ENCODE results near the gene C12orf56. TPM values are rescaled to one million over a fixed set of nuclear protein-coding genes. Genes with fewer than 3 reads are reported as not detected.

Gene C12orf56
- total RNA-seq, 1 experiment from 2014 or later: not detected

- H3K27me3 ChIP-seq (ENCODE audit: insufficient read depth, low read depth): no peaks in the 10 kb centered on the region
- BruUV-seq (replicated peaks): no TSS peak
- no peak for DNase-seq
- no peaks in the 10 kb centered on the region for H3K9me2 ChIP-seq (ENCODE audit: insufficient read depth)
- ChIA-PET CTCF (interaction anchor here (1.0 kb wide), 2 partner anchors 263 to 410 kb away, joined by 3 to 4 read pairs; no protein-coding TSS in a partner anchor), POLR2A (ENCODE audit: unreplicated experiment) (no interaction called here)
- TF ChIP-seq, protein P1, sequence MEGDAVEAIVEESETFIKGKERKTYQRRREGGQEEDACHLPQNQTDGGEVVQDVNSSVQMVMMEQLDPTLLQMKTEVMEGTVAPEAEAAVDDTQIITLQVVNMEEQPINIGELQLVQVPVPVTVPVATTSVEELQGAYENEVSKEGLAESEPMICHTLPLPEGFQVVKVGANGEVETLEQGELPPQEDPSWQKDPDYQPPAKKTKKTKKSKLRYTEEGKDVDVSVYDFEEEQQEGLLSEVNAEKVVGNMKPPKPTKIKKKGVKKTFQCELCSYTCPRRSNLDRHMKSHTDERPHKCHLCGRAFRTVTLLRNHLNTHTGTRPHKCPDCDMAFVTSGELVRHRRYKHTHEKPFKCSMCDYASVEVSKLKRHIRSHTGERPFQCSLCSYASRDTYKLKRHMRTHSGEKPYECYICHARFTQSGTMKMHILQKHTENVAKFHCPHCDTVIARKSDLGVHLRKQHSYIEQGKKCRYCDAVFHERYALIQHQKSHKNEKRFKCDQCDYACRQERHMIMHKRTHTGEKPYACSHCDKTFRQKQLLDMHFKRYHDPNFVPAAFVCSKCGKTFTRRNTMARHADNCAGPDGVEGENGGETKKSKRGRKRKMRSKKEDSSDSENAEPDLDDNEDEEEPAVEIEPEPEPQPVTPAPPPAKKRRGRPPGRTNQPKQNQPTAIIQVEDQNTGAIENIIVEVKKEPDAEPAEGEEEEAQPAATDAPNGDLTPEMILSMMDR (conservative IDR thresholded peaks at IDR 0.05): no peak
- no peak for TF ChIP-seq EZH2 (IDR thresholded peaks at IDR 0.05; ENCODE audit: low read depth)
- H3F3A ChIP-seq (ENCODE audit: insufficient read depth, low read depth): no peaks in the 10 kb centered on the region
- H3K9me3 ChIP-seq (ENCODE audit: insufficient read depth, low read depth): no peaks in the 10 kb centered on the region
- no peak overlapping the region for H3K4me3 ChIP-seq
- H3K4me1 ChIP-seq (replicated peaks; ENCODE audit: insufficient read depth): no peaks in the 10 kb centered on the region
- no peaks in the 10 kb centered on the region for H3K79me2 ChIP-seq (ENCODE audit: low read depth)
- no peaks in the 10 kb centered on the region for H3K36me3 ChIP-seq (ENCODE audit: low read depth)
- no peak overlapping the region for H3K27ac ChIP-seq
- no peak overlapping the region for H2AFZ ChIP-seq
- no peaks in the 10 kb centered on the region for H4K20me1 ChIP-seq (ENCODE audit: insufficient read depth)
- intact Hi-C loops (cut with micrococcal nuclease; ENCODE audit: unreplicated experiment): loop anchor here (10.0 kb wide), 3 partner anchors 150 to 580 kb away; partner anchors contain the start of gene XPOT
- H3K4me2 ChIP-seq: no peak overlapping the region
Observed at GRCh38 chr12:64255249-64255648, 135.3 kb downstream of the C12orf56 start.

- POLR2A ChIA-PET (ENCODE audit: unreplicated experiment): no interaction called here
- Histone ChIP-seq H3K27me3 (ENCODE audit: insufficient read depth, low read depth) (no peaks in the 10 kb centered on the region), H2AFZ (no peak overlapping the region), H3K4me2 (no peak overlapping the region), H3K9me2 (ENCODE audit: insufficient read depth) (no peaks in the 10 kb centered on the region), H3K4me1 (replicated peaks; ENCODE audit: insufficient read depth) (no peaks in the 10 kb centered on the region), H4K20me1 (ENCODE audit: insufficient read depth) (no peaks in the 10 kb centered on the region), H3K27ac (no peak overlapping the region), H3K9me3 (ENCODE audit: insufficient read depth, low read depth) (no peaks in the 10 kb centered on the region), H3K4me3 (no peak overlapping the region), H3K36me3 (ENCODE audit: low read depth) (no peaks in the 10 kb centered on the region), H3F3A (ENCODE audit: insufficient read depth, low read depth) (no peaks in the 10 kb centered on the region), H3K79me2 (ENCODE audit: low read depth) (no peaks in the 10 kb centered on the region)
- TF ChIP-seq, protein P1 (conservative IDR thresholded peaks at IDR 0.05): no peak
- TF ChIP-seq EZH2 (IDR thresholded peaks at IDR 0.05; ENCODE audit: low read depth): no peak
- no peak for DNase-seq
- CTCF ChIA-PET: no interaction called here
- intact Hi-C loops (cut with micrococcal nuclease; ENCODE audit: unreplicated experiment): loop anchor here (10.0 kb wide), 3 partner anchors 151 to 579 kb away; partner anchors contain the start of gene XPOT
- BruUV-seq (replicated peaks): no TSS peak
Observed at GRCh38 chr12:64253356-64253755, 137.2 kb downstream of the C12orf56 start.

DNA sequence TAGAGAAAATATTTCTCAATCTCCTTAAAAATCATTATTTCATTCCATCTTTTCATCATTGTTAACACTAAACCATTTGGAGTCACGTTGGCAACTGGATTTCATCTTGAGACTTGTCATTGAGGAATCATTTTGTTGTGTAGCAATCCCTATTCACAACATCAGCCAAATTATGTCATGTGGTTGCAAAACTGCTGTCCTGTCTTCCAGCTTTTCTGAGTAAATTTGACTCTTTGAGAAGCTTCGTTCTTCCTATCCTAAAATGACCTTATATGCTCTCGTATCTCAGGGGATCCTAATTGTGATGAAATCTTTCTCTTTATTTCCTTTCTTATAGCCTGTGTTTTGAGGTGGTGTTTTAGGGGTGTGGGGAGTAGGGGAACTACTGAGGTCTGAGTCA is 137.9 kb downstream of the C12orf56 start:
- Histone ChIP-seq H3K79me2 (ENCODE audit: low read depth) (no peaks in the 10 kb centered on the region), H3K9me3 (ENCODE audit: insufficient read depth, low read depth) (no peaks in the 10 kb centered on the region), H3F3A (ENCODE audit: insufficient read depth, low read depth) (no peaks in the 10 kb centered on the region), H3K4me3 (no peak overlapping the region), H4K20me1 (ENCODE audit: insufficient read depth) (no peaks in the 10 kb centered on the region), H3K27me3 (ENCODE audit: insufficient read depth, low read depth) (no peaks in the 10 kb centered on the region), H3K9me2 (ENCODE audit: insufficient read depth) (no peaks in the 10 kb centered on the region), H3K4me1 (replicated peaks; ENCODE audit: insufficient read depth) (no peaks in the 10 kb centered on the region), H3K27ac (no peak overlapping the region), H3K4me2 (no peak overlapping the region), H3K36me3 (ENCODE audit: low read depth) (no peaks in the 10 kb centered on the region), H2AFZ (no peak overlapping the region)
- TF ChIP-seq, protein P1 (conservative IDR thresholded peaks at IDR 0.05): no peak
- TF ChIP-seq EZH2 (IDR thresholded peaks at IDR 0.05; ENCODE audit: low read depth): no peak
- ChIA-PET CTCF (no interaction called here), POLR2A (ENCODE audit: unreplicated experiment) (no interaction called here)
- no peak for DNase-seq
- no TSS peak for BruUV-seq (replicated peaks)
- intact Hi-C loops (cut with micrococcal nuclease; ENCODE audit: unreplicated experiment): loop anchor here (10.0 kb wide), 3 partner anchors 152 to 578 kb away; partner anchors contain the start of gene XPOT
